Osteocyte (in vitro differentiated cells): ENCODE measurements around the gene UBASH3A. TPM values are rescaled to one million over a fixed set of nuclear protein-coding genes. Genes with fewer than 3 reads are reported as not detected.

Source experiments
- DNase-seq: peaks from one replicate; pipeline ENCODE4 v3.0.0; 2021; ENCODE audit warnings: mixed read lengths; ENCODE audit not compliant: unreplicated experiment; ENCODE audit errors: extremely low spot score
- H3K27ac Mint-ChIP-seq: one replicate; pipeline ENCODE4 v1.8.0; 2021; ENCODE audit warnings: mild to moderate bottlenecking, mixed read lengths; ENCODE audit not compliant: unreplicated experiment
- H3K27me3 Mint-ChIP-seq: one replicate; pipeline ENCODE4 v1.8.0; 2021; ENCODE audit warnings: mixed read lengths; ENCODE audit not compliant: unreplicated experiment
- H3K36me3 Mint-ChIP-seq: one replicate; pipeline ENCODE4 v1.8.0; 2021; ENCODE audit warnings: mixed read lengths; ENCODE audit not compliant: unreplicated experiment
- H3K4me1 Mint-ChIP-seq: one replicate; pipeline ENCODE4 v1.8.0; 2021; ENCODE audit warnings: mixed read lengths; ENCODE audit not compliant: unreplicated experiment
- H3K4me3 Mint-ChIP-seq: one replicate; pipeline ENCODE4 v1.8.0; 2021; ENCODE audit warnings: mild to moderate bottlenecking, moderate library complexity, mixed read lengths; ENCODE audit not compliant: unreplicated experiment
- H3K9me3 Mint-ChIP-seq: one replicate; pipeline ENCODE4 v1.8.0; 2021; ENCODE audit warnings: mixed read lengths; ENCODE audit not compliant: unreplicated experiment
- CTCF ChIP-seq: fragments of 200-600 bp; sonication (generic); IDR thresholded peaks from 2 replicates; pipeline ENCODE4 v1.5.0; 2021; ENCODE audit warnings: antibody characterized with exemption, mild to moderate bottlenecking, moderate library complexity
- long read RNA-seq: library from polyadenylated mRNA; unstranded; transcript quantifications from one replicate; pipeline ENCODE4 v2.0.0, GENCODE V29; 2021
- total RNA-seq: library from RNA; stranded (reverse); gene quantifications from 2 replicates; pipeline ENCODE4 v1.2.1, GENCODE V29; 2021

UBASH3A gene
- not detected in 2 replicates for total RNA-seq
- long read RNA-seq: 0 reads

- no peak for DNase-seq
- peaks cover 14% of the 10 kb centered on the region for H3K4me1 Mint-ChIP-seq
- no peak for TF ChIP-seq CTCF
- no peak within 1 kb of the TSS for H3K27ac Mint-ChIP-seq
- H3K4me3 Mint-ChIP-seq: no peak within 1 kb of the TSS
- H3K36me3 Mint-ChIP-seq: no peaks in the 10 kb centered on the region
- peaks cover 20% of the 10 kb centered on the region for H3K27me3 Mint-ChIP-seq
- H3K9me3 Mint-ChIP-seq: no peaks in the 10 kb centered on the region
Observed at GRCh38 chr21:42403611-42404231, at the start of gene UBASH3A. Gene UBASH3A (plus strand): TSS chr21:42403902. CDS start chr21:42403946, 44 bp downstream.

GRCh38 chr21:42356046-42356445 lies 47.7 kb upstream of the UBASH3A start:
- TF ChIP-seq CTCF: no peak
- Mint-ChIP-seq H3K36me3 (peaks cover 2% of the 10 kb centered on the region), H3K9me3 (peaks cover 14% of the 10 kb centered on the region), H3K4me3 (no peak overlapping the region), H3K4me1 (no peaks in the 10 kb centered on the region), H3K27ac (no peak overlapping the region), H3K27me3 (peaks cover 25% of the 10 kb centered on the region)
- no peak for DNase-seq

- Mint-ChIP-seq H3K9me3 (peaks cover 14% of the 10 kb centered on the region), H3K4me1 (no peaks in the 10 kb centered on the region), H3K27me3 (peaks cover 25% of the 10 kb centered on the region), H3K4me3 (no peak overlapping the region), H3K36me3 (peaks cover 2% of the 10 kb centered on the region), H3K27ac (no peak overlapping the region)
- no peak for DNase-seq
- no peak for TF ChIP-seq CTCF
Observed at GRCh38 chr21:42356650-42357049, 47.1 kb upstream of the UBASH3A start.

GRCh38 chr21:42357307-42357706 lies 46.4 kb upstream of the UBASH3A start:
- TF ChIP-seq CTCF: no peak
- H3K36me3 Mint-ChIP-seq: peaks cover 2% of the 10 kb centered on the region
- no peaks in the 10 kb centered on the region for H3K4me1 Mint-ChIP-seq
- no peak overlapping the region for H3K27ac Mint-ChIP-seq
- peaks cover 14% of the 10 kb centered on the region for H3K9me3 Mint-ChIP-seq
- no peak overlapping the region for H3K4me3 Mint-ChIP-seq
- H3K27me3 Mint-ChIP-seq: peaks cover 31% of the 10 kb centered on the region
- no peak for DNase-seq

- no peak for TF ChIP-seq CTCF
- peaks cover 14% of the 10 kb centered on the region for H3K9me3 Mint-ChIP-seq
- DNase-seq: no peak
- H3K27me3 Mint-ChIP-seq: peaks cover 34% of the 10 kb centered on the region
- peaks cover 2% of the 10 kb centered on the region for H3K36me3 Mint-ChIP-seq
- H3K27ac Mint-ChIP-seq: no peak overlapping the region
- no peaks in the 10 kb centered on the region for H3K4me1 Mint-ChIP-seq
- no peak overlapping the region for H3K4me3 Mint-ChIP-seq
Observed at GRCh38 chr21:42358261-42358660, 45.4 kb upstream of the UBASH3A start.
